ENCODE measurements around the gene SCGB1C1.
"Not testable (repeated sequence)": the region's sequence is repeated elsewhere in the genome, so short reads cannot be mapped to it uniquely, and the experiment has no call there.

Gene SCGB1C1

DNA sequence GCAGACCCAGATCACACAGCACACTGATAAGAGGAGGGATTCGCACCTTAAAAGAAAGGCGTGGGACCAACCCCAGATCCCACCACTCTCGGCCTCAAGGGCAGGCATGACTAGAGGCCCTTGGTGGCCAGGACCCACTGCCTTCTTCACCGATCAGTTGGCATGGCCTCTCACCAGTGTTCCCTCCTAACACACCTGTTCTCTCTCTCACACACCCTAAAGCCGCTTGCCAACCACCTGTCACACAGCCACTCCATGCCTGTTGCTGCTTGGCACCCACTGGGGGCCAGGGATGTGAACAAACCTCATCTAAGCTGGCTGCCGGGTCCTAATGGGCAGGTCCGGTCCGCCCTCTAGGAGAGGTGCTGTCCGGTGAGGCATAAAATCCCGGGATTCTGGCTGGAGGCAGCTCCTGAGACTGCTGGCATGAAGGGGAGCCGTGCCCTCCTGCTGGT, at the start of gene SCGB1C1:
Gene SCGB1C1, plus strand, starts transcription at position 405 of the 455 bp plus-strand sequence. Its CDS starts 22 bp downstream, at position 427.
- not testable (repeated sequence) for DNase-seq

DNA sequence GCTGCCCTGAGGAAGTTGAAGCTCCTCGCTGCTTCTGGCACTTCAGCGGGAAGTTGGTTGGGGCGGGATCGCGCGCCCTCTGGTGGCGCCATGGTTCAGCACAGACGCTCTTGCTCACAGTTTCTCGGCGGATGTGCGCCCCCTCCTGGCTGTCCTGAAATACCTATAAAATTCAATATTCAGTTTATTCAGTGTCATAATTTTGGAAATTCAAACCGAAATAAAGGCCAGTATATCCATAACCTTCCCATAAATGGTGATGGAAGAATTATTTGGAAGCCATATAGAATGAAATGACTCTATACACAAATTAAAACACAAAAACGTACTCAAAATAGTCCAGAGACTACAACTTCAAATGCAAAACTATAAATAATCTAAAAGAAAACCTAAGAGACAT, 12.6 kb upstream of the SCGB1C1 start:
- not testable (repeated sequence) for DNase-seq

GRCh38 chr11:189200-189783, 3.6 kb upstream of the SCGB1C1 start:
- not testable (repeated sequence) for DNase-seq

DNA sequence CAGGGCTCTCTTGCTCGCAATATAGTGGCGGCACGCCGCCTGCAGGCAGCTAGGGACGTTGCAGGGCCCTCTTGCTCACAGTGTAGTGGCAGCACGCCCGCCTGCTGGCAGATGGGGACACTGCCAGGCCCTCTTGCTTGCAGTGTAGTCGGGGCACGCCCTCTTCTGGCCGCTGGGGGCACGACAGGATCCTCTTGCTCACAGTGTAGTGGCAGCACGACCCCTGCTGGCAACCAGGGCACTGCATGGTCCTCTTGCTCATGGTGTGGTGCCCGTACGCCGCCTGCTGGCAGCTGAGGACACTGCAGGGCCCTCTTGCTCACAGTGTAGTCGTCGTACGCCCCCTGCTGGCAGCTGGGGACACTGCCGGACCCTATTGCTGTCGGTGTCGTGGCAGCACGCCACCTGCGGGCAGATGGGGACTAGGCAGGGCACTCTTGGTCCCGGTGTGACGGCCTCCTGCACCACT, 3.0 kb upstream of the SCGB1C1 start:
- not testable (repeated sequence) for DNase-seq

- DNase-seq: not testable (repeated sequence)
These were observed 2.3 kb upstream of the SCGB1C1 start for GRCh38 chr11:190546-190945.

GRCh38 chr11:191490-192478, 1.1 kb upstream of the SCGB1C1 start:
- peak; percentile 32 for DNase-seq

- not testable (repeated sequence) for DNase-seq
These were observed 603 bp downstream of the SCGB1C1 start for GRCh38 chr11:193481-193880.

DNA sequence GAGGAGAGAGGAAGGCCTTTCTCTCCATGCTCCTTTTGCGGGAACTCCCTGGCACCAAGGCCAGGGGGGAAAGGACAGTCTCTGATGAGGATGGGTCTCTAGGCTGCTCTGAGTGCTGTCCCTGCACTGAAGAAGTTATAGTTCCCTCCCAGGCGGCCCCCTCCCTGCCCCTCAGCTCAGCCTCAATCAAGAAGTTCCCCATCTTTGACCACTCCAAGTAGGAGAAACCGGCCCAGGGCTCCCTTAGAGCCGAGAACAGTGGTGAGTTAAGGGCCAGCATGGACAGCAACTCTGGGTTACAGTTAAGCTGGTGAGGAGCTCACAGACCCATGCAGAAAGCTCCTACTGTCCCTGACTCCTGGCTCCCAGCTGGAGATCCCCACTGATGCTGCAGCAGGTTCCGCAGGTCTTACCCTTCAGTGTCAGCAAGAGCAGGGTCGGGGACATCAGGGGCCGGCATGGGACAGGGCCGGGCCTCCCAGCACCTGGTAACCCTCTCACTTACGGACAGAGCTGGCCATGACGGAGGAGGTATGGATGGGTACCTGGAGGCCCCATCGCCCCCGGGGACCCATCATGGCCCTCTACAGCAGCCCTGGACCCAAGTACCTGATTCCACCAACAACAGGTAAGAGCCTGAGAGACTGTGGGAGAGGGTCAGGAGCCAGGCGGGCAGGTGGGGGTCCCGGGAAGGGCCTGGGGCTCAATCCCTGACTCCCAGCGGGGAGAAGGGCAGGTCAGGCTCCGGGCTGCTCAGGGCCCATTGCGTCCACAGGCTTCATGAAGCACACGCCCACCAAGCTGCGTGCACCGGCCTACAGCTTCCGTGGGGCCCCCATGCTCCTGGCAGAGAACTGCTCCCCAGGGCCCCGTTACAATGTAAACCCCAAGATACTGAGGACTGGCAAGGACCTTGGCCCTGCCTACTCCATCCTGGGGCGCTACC, 4.2 kb downstream of the SCGB1C1 start:
- no peak for DNase-seq

DNA sequence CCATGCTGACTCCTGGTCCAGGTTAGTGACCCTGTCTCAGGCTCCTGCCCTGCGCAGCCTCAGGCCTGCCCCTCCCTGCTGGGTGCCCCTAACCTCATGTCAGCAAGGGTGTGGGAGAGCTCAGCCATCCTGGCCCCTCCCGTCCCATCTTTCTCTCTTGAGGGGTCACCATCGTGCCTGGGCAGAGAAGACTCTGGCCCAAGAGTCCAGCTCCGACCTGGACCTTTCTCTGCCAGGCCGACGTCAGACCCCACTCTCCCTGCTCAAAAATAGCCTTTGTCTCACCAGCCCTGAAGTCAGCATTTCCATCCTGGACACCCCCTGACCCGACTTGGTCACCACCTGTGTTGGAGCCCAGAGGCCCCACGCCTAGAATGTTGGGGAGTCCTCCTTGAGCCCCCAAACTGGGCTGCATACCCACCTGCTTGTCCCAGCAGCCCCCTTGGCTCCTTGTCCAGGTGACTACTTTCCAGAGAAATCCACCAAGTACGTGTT, 4.9 kb downstream of the SCGB1C1 start:
- DNase-seq: no peak

DNA sequence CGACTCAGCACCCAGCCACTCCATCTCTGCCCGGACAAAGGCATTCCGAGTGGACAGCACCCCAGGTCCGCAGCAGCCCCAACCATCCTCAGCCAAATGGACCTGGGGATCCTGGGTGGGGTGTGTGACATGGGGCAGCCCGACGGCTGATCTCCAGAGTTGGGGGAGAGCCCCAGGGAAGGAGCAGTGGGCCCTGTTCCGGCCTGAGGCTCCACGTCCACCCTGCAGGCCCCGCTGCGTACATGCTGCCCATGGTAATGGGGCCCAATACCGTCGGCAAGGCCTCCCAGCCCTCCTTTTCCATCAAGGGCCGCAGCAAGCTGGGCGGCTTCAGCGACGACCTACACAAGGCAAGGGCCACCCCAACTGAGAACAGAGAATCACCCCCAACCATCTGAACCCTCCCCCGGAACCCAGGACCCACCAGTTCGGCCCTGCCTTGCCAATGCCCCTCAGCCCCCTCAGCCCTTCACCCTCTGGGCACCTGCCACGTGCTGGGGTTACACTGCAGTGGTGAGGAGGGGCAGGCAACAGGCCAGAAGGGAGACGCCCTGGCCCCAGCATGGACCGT, 5.4 kb downstream of the SCGB1C1 start:
- no peak for DNase-seq

GRCh38 chr11:199004-199581, 6.2 kb downstream of the SCGB1C1 start:
- no peak for DNase-seq

- no peak for DNase-seq
These were observed 6.9 kb downstream of the SCGB1C1 start for GRCh38 chr11:199782-200181.

GRCh38 chr11:200224-201003, 7.5 kb downstream of the SCGB1C1 start:
- no peak for DNase-seq

DNA sequence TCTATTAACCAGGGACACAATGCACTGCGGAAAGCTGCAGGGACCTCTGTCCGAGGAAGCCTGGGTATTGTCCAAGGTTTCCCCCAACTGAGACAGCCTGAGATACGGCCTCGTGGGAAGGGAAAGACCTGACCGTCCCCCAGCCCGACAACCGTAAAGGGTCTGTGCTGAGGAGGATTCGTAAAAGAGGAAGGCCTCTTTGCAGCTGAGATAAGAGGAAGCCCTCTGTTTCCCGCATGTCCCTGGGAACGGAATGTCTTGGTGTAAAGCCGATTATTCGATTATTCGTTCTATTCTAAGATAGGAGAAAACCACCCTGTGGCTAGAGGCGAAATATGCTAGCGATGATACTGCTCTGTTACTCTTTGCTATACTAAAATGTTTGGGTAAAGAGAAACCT, 9.1 kb downstream of the SCGB1C1 start:
- DNase-seq: no peak

DNA sequence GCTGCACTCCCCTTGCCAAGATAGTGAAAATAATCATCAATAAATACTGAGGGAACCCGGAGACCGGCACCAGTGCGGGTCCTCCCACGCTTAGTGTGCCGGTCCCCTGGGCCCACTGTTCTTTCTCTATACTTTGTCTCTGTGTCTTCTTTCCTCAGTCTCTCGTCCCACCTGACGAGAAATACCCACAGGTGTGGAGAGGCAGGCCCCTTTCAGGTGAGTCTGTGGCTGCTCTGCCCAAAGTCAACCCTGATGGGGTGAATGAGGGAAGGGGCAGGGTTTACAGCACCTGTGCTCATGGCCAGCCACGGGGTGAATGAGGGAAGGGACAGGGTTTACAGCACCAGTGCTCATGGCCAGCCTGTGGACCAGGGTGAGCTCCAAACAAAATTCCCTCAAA, 9.6 kb downstream of the SCGB1C1 start:
- no peak for DNase-seq

DNA sequence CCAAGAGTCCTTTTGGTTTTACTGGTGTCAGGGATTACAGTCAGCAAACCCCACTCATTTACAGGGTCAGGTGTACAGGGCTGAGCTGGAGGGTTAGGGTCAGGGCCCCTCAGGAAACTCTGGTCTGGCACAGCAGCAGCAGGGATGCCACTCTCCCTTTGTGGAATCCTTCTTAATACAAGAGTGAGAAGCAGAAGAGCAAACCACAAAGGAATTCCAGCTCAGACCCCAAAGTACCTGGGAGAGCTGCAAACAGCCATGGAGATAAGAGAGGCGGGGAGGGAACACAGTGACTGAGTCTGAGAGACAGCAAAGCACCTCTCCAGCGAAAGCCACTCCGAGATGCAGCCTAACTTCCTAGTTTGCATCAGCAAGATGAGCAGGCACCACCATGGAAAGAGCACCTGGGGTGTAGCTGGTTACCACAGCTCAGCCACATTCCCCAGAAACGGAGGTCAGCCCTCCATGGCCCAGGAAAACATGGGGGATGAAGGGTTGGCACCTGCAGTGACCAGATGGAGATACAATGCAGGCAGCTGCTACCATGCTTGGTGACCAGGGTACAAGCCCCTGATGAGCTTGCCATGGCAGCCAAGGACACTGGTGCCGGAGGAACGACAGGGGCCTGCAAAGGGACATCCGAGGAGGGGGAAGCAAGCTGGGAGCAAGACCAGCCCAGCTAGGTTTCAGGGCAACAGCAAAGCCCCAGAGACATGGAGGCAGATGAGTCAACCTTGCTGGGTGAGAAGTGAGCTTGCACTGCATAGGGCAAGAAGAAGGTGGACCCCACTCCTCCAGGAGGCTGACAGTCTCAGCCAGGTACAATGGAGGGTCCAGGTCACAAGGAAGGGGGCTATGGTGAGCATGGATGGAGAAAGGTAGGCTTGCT, 10.4 kb downstream of the SCGB1C1 start:
- DNase-seq: no peak

DNA sequence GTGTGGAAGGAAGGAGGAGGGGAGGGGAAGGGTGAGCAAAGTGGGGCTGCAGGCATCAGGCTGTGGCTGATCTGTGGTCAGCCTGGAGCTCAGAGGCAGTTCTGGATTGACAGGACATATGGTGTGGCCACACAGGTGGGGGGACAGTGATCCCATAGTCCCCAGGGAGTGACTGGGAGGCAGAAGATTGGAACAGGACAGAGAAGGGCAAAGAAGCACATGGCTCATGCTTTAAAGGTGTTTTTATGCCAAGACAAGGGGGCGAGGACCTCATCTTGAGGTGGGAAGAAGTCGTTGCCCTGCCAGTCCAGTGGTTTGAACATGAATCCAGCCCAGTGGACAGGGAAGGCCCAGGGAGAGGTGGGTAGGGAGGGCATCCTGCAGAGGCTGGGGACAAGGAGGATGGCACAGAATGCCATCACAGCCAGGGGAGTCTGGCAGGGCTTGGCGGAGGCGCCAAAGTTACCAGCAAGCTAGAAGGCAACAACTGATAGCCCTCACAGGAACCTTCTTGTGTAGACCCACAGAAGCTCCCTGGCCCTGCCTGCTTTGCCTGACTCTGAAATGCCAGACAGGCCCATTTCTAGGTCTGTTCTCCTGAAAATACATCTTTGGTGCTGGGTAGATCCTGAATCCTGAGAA, 11.2 kb downstream of the SCGB1C1 start:
- no peak for DNase-seq

DNA sequence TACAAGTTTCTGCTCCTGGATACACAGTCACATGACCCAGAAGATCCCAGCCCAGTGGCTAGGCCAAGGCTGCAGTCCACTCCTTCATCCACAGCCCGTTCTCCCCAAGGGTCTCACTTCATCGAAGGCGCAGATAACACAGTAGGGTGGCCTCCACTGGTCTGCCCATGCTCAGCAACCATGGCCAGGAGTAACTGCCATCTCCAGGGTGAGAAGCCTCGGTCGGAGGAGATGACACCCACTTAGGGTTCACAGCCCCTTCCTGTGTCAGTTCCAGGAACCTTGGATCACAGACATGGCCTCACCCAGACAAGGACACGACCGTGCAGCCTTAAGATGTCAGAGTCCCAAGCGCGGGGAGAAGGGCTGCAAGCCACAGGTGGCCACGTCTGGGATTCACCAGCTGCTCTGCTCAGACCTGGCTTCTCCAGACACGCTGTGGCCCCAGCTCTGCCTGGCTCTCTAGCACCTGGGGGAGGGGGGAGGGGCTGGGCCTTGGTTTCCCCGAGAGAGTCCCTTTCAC, 11.8 kb downstream of the SCGB1C1 start:
- no peak for DNase-seq
